ENCODE results near the gene BRD4.

BRD4 gene

GRCh38 chr19:15187026-15188007, 145.0 kb downstream of the BRD4 start:
- DNase-seq: no peak
- in situ Hi-C loops (cut with MboI; ENCODE audit: low pct_unique_long_range_greater_than_20kb, low sequenced_read_pairs): no loop called here

Measured in KBM-7 (cell line).